Measurements from ENCODE around the gene ACACB.
"Not testable (repeated sequence)": the region's sequence is repeated elsewhere in the genome, so short reads cannot be mapped to it uniquely, and the experiment has no call there.

Gene ACACB

GRCh38 chr12:109139791-109140190 is 23.4 kb downstream of the ACACB start:
- no peak for DNase-seq (ENCODE audit: low read depth in 2 of 2)

GRCh38 chr12:109140560-109140959 is 24.2 kb downstream of the ACACB start:
- DNase-seq (ENCODE audit: low read depth in 2 of 2): no peak

GRCh38 chr12:109144224-109144623 is 27.8 kb downstream of the ACACB start:
- no peak for DNase-seq (ENCODE audit: low read depth in 2 of 2)

GRCh38 chr12:109147126-109147525 is 30.7 kb downstream of the ACACB start:
- DNase-seq (ENCODE audit: low read depth in 2 of 2): not testable (repeated sequence)

- DNase-seq (ENCODE audit: low read depth in 2 of 2): no peak
These were observed 31.6 kb downstream of the ACACB start for GRCh38 chr12:109147954-109148353.

GRCh38 chr12:109150124-109150640 is 33.8 kb downstream of the ACACB start:
- DNase-seq (ENCODE audit: low read depth in 2 of 2): no peak

- DNase-seq (ENCODE audit: low read depth in 2 of 2): no peak
These were observed 35.1 kb downstream of the ACACB start for GRCh38 chr12:109151457-109151856.

GRCh38 chr12:109153821-109154441 is 37.5 kb downstream of the ACACB start:
- no peak for DNase-seq (ENCODE audit: low read depth in 2 of 2)

GRCh38 chr12:109154451-109155438 is 38.4 kb downstream of the ACACB start:
- DNase-seq (ENCODE audit: low read depth in 2 of 2): peak; percentile 75

GRCh38 chr12:109156036-109156435 is 39.6 kb downstream of the ACACB start:
- DNase-seq (ENCODE audit: low read depth in 2 of 2): no peak

- no peak for DNase-seq (ENCODE audit: low read depth in 2 of 2)
These were observed 40.2 kb downstream of the ACACB start for GRCh38 chr12:109156586-109156985.

- no peak for DNase-seq (ENCODE audit: low read depth in 2 of 2)
These were observed 41.6 kb downstream of the ACACB start for GRCh38 chr12:109157986-109158385.

GRCh38 chr12:109160433-109160832 is 44.0 kb downstream of the ACACB start:
- no peak for DNase-seq (ENCODE audit: low read depth in 2 of 2)

- DNase-seq (ENCODE audit: low read depth in 2 of 2): no peak
These were observed 44.5 kb downstream of the ACACB start for GRCh38 chr12:109160873-109161272.

GRCh38 chr12:109162551-109162950 is 46.2 kb downstream of the ACACB start:
- no peak for DNase-seq (ENCODE audit: low read depth in 2 of 2)

- no peak for DNase-seq (ENCODE audit: low read depth in 2 of 2)
These were observed 46.8 kb downstream of the ACACB start for GRCh38 chr12:109163167-109163566.

GRCh38 chr12:109165599-109165998 is 49.2 kb downstream of the ACACB start:
- DNase-seq (ENCODE audit: low read depth in 2 of 2): no peak

GRCh38 chr12:109166371-109166770 is 50.0 kb downstream of the ACACB start:
- no peak for DNase-seq (ENCODE audit: low read depth in 2 of 2)

GRCh38 chr12:109167781-109168180 is 51.4 kb downstream of the ACACB start:
- DNase-seq (ENCODE audit: low read depth in 2 of 2): no peak

- no peak for DNase-seq (ENCODE audit: low read depth in 2 of 2)
These were observed 52.9 kb downstream of the ACACB start for GRCh38 chr12:109169262-109169661.

GRCh38 chr12:109169686-109170085 is 53.3 kb downstream of the ACACB start:
- no peak for DNase-seq (ENCODE audit: low read depth in 2 of 2)

GRCh38 chr12:109170324-109170723 is 53.9 kb downstream of the ACACB start:
- DNase-seq (ENCODE audit: low read depth in 2 of 2): no peak

GRCh38 chr12:109172787-109173186 is 56.4 kb downstream of the ACACB start:
- DNase-seq (ENCODE audit: low read depth in 2 of 2): not testable (repeated sequence)
